BE2C (cell line): ENCODE data around the gene CMIP.

Experiments used
- DNase-seq: peaks from one replicate; pipeline ENCODE4 v3.0.0-alpha.2; 2020
- H3K27me3 ChIP-seq: fragments of 250-450 bp; sonication (Bioruptor Pico); 2 replicates; pipeline ENCODE4 v1.5.1; 2020; ENCODE audit warnings: mild to moderate bottlenecking
- H3K36me3 ChIP-seq: fragments of 250-450 bp; sonication (Bioruptor Pico); 2 replicates; pipeline ENCODE4 v1.5.1; 2020; ENCODE audit warnings: mild to moderate bottlenecking
- H3K4me1 ChIP-seq: fragments of 250-450 bp; sonication (Bioruptor Pico); 2 replicates; pipeline ENCODE4 v1.5.1; 2020
- H3K4me3 ChIP-seq: 2 replicates; pipeline ENCODE4 v1.5.1; 2011; ENCODE audit warnings: low read depth, low read length
- H3K9me3 ChIP-seq: fragments of 250-450 bp; sonication (Bioruptor Pico); 2 replicates; pipeline ENCODE4 v1.5.1; 2020
- CTCF ChIP-seq: IDR thresholded peaks from 2 replicates; pipeline ENCODE4 v1.5.1; 2012; ENCODE audit warnings: mild to moderate bottlenecking, low read depth, low read length

Gene CMIP

DNA sequence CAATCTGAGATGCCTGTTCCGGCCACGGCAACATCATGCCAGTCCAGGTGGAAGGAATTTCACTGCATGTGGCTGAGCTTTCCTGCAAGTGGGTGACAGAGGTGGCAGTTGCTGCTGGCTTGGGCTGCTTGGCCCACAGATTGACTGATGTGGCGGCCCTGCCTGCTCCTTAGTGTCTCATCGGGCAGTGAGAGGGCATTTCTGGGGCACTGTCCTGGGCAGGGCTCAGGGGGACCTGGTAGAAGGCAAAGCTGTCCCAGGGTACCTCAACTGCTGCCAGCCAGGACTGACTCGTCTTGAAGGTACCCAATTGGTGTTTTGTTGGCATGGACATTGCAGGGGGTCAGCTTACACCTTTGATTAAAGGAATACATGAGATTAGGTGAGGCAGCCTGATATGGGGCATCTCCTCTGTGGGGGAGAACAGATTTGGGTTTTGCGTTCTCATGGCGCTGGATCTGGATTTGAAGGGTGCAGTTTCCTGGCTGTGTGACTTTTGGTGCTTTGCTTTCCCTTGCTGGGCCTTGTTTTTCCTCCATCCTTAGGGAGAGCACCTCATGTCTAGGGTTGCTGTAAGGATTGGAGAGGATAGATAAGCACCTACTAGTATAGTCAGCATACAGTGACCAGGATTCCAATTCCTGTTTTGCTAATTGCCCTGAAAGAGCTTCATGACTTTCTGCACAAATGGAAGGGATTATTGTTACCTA is 5.4 kb downstream of the CMIP start:
- no peaks in the 10 kb centered on the region for H3K9me3 ChIP-seq
- no peak for DNase-seq
- no peak overlapping the region for H3K4me3 ChIP-seq
- TF ChIP-seq CTCF = no peak
- H3K36me3 ChIP-seq = no peaks in the 10 kb centered on the region
- H3K4me1 ChIP-seq = peaks cover 6% of the 10 kb centered on the region; the same call in 1 of the 2 replicates
- H3K27me3 ChIP-seq = no peaks in the 10 kb centered on the region

DNA sequence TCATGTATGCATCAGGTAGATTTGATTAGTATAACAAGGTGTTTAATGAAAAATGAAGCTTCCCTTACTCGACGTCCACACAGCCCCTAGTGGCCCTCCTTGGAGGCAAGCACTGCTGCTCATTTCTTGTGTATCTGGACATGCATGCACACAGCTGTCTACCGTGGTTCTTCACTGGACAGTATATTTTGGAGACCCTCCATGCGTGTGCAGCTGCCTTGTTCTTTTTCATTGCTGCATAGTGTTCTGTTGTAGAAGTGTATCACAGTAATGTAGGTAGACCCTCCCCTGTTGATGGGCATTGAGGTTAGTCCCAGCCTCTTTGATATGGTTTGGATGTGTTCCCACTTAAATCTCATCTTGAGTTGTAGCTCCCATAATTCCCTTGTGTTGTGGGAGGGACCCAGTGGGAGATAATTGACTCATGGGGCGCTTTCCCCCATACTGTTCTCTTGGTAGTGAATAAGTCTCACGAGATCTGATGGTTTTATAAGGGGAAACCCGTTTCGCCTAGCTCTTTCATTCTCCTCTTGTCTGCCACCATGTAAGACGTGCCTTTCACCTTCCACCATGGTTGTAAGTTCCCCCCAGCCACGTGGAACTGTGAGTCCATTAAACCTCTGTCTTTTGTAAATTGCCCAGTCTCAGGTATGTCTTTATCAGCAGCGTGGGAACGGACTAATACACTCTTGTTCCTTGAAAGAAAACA is 6.3 kb downstream of the CMIP start:
- Histone ChIP-seq H3K4me3 (no peak overlapping the region), H3K4me1 (peaks cover 6% of the 10 kb centered on the region; the same call in 1 of the 2 replicates), H3K36me3 (no peaks in the 10 kb centered on the region), H3K27me3 (no peaks in the 10 kb centered on the region), H3K9me3 (no peaks in the 10 kb centered on the region)
- TF ChIP-seq CTCF = peak; percentile 9; the same call in 1 of the 2 replicates
- no peak for DNase-seq

DNA sequence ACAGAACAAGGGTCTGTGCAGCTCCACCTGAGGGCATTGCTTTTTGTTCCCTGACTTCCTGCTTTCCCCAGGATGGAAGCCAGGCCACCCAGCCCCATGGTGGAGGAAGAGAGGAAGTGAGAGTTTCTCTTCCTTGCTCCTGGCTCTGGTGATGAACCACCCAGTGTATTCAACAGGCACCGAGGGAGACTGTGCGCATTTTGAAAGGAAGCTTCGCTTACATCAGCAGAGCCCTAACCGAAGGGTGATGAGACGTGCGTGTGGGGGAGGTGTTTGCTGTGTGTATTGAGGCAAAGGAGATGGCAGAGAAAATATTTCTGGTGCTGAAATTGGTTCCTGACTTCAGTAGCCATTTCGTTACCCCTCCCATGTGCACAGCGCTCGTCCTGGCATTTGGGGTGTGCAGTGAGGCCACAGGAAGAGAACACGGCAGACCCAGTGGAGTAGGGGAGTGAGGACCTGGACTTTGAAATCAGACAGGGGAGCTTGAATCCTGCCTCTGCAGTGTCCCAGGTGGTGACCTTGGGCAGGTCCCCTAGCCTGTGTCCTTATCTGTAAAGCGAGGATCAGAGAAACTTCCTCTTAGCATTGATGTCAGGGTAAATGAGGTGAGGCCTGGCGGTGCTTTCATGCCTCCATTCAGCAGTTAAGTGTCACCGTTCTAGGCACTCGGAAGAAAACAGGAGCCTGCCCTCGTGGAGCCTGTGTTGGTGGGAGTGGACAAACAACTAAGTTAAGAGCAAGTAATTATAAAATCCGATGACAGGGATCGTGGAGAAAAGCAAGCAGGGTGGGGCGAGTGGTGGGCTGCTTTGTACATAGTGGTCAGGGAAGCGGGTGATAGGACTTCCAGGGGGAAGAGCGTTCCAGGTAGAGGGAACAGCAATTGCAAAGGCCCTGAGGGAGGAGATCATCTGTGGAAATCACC is 7.4 kb downstream of the CMIP start:
- Histone ChIP-seq H3K4me3 (no peak overlapping the region), H3K4me1 (peaks cover 6% of the 10 kb centered on the region; the same call in 1 of the 2 replicates), H3K9me3 (no peaks in the 10 kb centered on the region), H3K36me3 (peaks cover 6% of the 10 kb centered on the region; the same call in 1 of the 2 replicates), H3K27me3 (no peaks in the 10 kb centered on the region)
- no peak for TF ChIP-seq CTCF
- no peak for DNase-seq

DNA sequence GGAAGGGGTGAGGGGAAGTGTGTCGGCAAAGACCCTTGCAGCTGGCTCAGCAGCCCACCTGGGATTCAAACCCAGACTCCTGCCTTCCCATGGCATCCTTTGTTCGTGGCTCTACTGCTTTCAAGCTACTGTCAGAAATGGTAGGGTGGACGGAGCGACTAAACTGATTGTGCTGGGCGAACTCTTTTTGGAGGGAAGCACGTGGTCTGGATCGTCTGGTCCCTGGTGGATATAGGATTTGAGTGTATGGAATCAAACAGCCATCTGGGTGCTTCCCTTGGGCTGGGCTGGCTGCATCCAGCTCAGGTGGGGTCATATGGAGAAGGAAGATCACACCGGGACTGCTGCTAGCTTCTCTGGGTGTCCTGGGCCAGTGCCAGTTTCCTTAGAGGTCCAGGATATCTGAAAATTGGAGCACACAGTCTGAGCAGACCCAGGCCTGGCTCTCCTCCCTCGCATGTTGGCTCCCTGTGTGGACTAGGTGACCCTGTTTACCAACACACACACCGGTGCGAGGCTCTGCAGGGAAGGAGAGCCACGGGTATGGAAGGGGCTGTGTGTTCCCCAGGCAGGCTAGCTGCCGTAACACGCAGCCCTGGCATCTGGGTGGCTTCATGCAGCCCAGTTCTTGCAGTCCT is 8.6 kb downstream of the CMIP start:
- Histone ChIP-seq H3K4me3 (no peak overlapping the region), H3K36me3 (peaks cover 6% of the 10 kb centered on the region; the same call in 1 of the 2 replicates), H3K9me3 (no peaks in the 10 kb centered on the region), H3K4me1 (peaks cover 6% of the 10 kb centered on the region; the same call in 1 of the 2 replicates), H3K27me3 (no peaks in the 10 kb centered on the region)
- DNase-seq = no peak
- TF ChIP-seq CTCF = no peak

- H3K36me3 ChIP-seq = peaks cover 6% of the 10 kb centered on the region; the same call in 1 of the 2 replicates
Measured at GRCh38 chr16:81454044-81454443, 9.4 kb downstream of the CMIP start.

More at GRCh38 chr16:81454044-81454443, 9.4 kb downstream of the CMIP start:
- Histone ChIP-seq H3K4me1 (peaks cover 6% of the 10 kb centered on the region; the same call in 1 of the 2 replicates), H3K27me3 (no peaks in the 10 kb centered on the region), H3K9me3 (no peaks in the 10 kb centered on the region), H3K4me3 (no peak overlapping the region)
- no peak for TF ChIP-seq CTCF
- DNase-seq = no peak
